ENCODE results near the gene HSPA1B. TPM values are rescaled to one million over a fixed set of nuclear protein-coding genes. Genes with fewer than 3 reads are reported as not detected.

HSPA1B gene
- total and polyA plus RNA-seq, 2 of the 4 experiments (the other 2 are of a cell fraction) = 61.1 to 93.6 TPM

- H3K14ac ChIP-seq (replicated peaks; ENCODE audit: low read depth, low read length) = peak overlapping the region; percentile 87
- peak overlapping the region; percentile 98; the same call in 1 of the 2 replicates for H4K5ac ChIP-seq (ENCODE audit: low read depth, low read length)
- CTCF ChIA-PET = no interaction called here
- POLR2A ChIA-PET (ENCODE audit: unreplicated experiment) = interaction anchor here (2.0 kb wide), 1 partner anchor 14 kb away, joined by 10 read pairs; the partner anchor contains the start of gene HSPA1B
- H2AK5ac ChIP-seq (ENCODE audit: low read depth, low read length) = peak overlapping the region; percentile 49
- no peak overlapping the region for H2BK120ac ChIP-seq (ENCODE audit: low read depth, low read length)
- H2BK20ac ChIP-seq (ENCODE audit: low read depth, low read length) = no peak overlapping the region
- H4K91ac ChIP-seq (ENCODE audit: insufficient read depth, low read depth, low read length) = 0 out of 2 replicates have a peak overlapping the region, but pooled peaks have one; percentile 18
- no peak overlapping the region for H2BK15ac ChIP-seq (ENCODE audit: low read depth, low read length)
- no peak overlapping the region for H3K18ac ChIP-seq (ENCODE audit: low read depth, low read length)
- H3K56ac ChIP-seq (ENCODE audit: extremely low read depth, insufficient read depth, low read length) = peak overlapping the region; percentile 26; the same call in 1 of the 2 replicates
- peak overlapping the region; percentile 77; the same call in 1 of the 2 replicates for H3K4ac ChIP-seq (ENCODE audit: low read depth, low read length)
- ATAC-seq (ENCODE audit: low read depth) (no peak), DNase-seq (no peak)
- peak overlapping the region; percentile 84; the same call in 1 of the 2 replicates for H3K9ac ChIP-seq (ENCODE audit: low read depth, low read length)
- peaks cover 7 to 17% of the 10 kb centered on the region in 2 experiments for H3K79me1 ChIP-seq (ENCODE audit: low read depth in 1 of 2, low read length in 2 of 2)
- dilution Hi-C loops (cut with HindIII; ENCODE audit: low sequenced_read_pairs, unreplicated experiment) = no loop called here
- TF ChIP-seq CHD1 (IDR thresholded peaks at IDR 0.05; ENCODE audit: low read depth, low read length) (no peak), RAD21 (IDR thresholded peaks at IDR 0.05; ENCODE audit: low read length) (no peak), BHLHE40 (IDR thresholded peaks at IDR 0.05; ENCODE audit: low read depth, low read length) (no peak), MXI1 (IDR thresholded peaks at IDR 0.05; ENCODE audit: borderline replicate concordance, low read depth, low read length) (no peak), USF2 (IDR thresholded peaks at IDR 0.05; ENCODE audit: low read depth, low read length) (no peak), ELK1 (IDR thresholded peaks at IDR 0.05; ENCODE audit: borderline replicate concordance, low read depth, low read length) (no peak), POLR2A (IDR thresholded peaks at IDR 0.05; ENCODE audit: low read depth, low read length) (no peak), NFE2L2 (IDR thresholded peaks at IDR 0.05; ENCODE audit: low read depth, low read length) (no peak), SMC3 (IDR thresholded peaks at IDR 0.05; ENCODE audit: low read depth, low read length) (no peak), RCOR1 (IDR thresholded peaks at IDR 0.05; ENCODE audit: insufficient replicate concordance, low read length) (no peak), FOS (IDR thresholded peaks at IDR 0.05; ENCODE audit: low read depth, low read length) (no peak), CTCF (conservative IDR thresholded peaks at IDR 0.05; ENCODE audit: low read depth, low read length) (no peak), RFX5 (IDR thresholded peaks at IDR 0.05; ENCODE audit: low read depth, low read length) (no peak)
- H2AK9ac ChIP-seq (replicated peaks; ENCODE audit: low read depth, low read length, poor library complexity) = no peak overlapping the region
- intact Hi-C loops (cut with micrococcal nuclease) = no loop called here
- peak overlapping the region; percentile 67; the same call in 1 of the 2 replicates for H3K23ac ChIP-seq (ENCODE audit: low read depth, low read length)
- H3K27ac ChIP-seq (ENCODE audit: insufficient read depth, low read length) = no peak overlapping the region
- peaks cover 3% of the 10 kb centered on the region for H3K4me1 ChIP-seq (ENCODE audit: control insufficient read depth, insufficient read depth, low read length)
- in situ Hi-C loops (cut with MboI; ENCODE audit: low sequenced_read_pairs) = no loop called here
- H3K4me2 ChIP-seq (ENCODE audit: low read depth, low read length) = no peak overlapping the region
- H4K8ac ChIP-seq (ENCODE audit: low read depth in 2 of 2, low read length in 2 of 2) = peak overlapping the region; percentile 59 to 88; a peak in 3 of 4 replicates
- no peak overlapping the region for H2AFZ ChIP-seq (replicated peaks; ENCODE audit: low read length, poor library complexity)
- WGBS, 2 experiments (ENCODE audit: extremely low coverage in 2 of 2, insufficient read length in 1 of 2) = no CpG with 5 or more reads among the region's 7 CpGs
- H3K4me3 ChIP-seq (ENCODE audit: insufficient read depth, low read depth, low read length) = no peak overlapping the region
- no peaks in the 10 kb centered on the region for H3K9me3 ChIP-seq (ENCODE audit: control insufficient read depth, insufficient read depth, low read length)
- no peaks in the 10 kb centered on the region; the same call in 1 of the 2 replicates for H4K20me1 ChIP-seq (ENCODE audit: insufficient read depth, low read length)
- BruUV-seq (replicated peaks) = no TSS peak
- H2BK5ac ChIP-seq (ENCODE audit: low read depth, low read length, poor library complexity, severe bottlenecking) = peak overlapping the region; percentile 79
- H3K36me3 ChIP-seq (ENCODE audit: control insufficient read depth, insufficient read depth, low read length) = no peaks in the 10 kb centered on the region
- H3K27me3 ChIP-seq (ENCODE audit: control insufficient read depth, insufficient read depth, low read length) = no peaks in the 10 kb centered on the region
- H3K9me1 ChIP-seq (ENCODE audit: insufficient read depth, low read length) = no peaks in the 10 kb centered on the region; the same call in none of the 2 replicates
Measured at GRCh38 chr6:31813465-31813849, 14.1 kb upstream of the HSPA1B start.

Measured in IMR-90 (cell line).